ENCODE data around the gene STK25. TPM values are rescaled to one million over a fixed set of nuclear protein-coding genes. Genes with fewer than 3 reads are reported as not detected.

The STK25 gene
- 95.5 TPM for total RNA-seq
- long read RNA-seq, full-length matches to known transcripts, result 147 of 205 reads
- long read RNA-seq, partial matches to known transcripts, result 26 of 205 reads
- long read RNA-seq, other reads (novel, unspliced or antisense), result 32 of 205 reads

DNA sequence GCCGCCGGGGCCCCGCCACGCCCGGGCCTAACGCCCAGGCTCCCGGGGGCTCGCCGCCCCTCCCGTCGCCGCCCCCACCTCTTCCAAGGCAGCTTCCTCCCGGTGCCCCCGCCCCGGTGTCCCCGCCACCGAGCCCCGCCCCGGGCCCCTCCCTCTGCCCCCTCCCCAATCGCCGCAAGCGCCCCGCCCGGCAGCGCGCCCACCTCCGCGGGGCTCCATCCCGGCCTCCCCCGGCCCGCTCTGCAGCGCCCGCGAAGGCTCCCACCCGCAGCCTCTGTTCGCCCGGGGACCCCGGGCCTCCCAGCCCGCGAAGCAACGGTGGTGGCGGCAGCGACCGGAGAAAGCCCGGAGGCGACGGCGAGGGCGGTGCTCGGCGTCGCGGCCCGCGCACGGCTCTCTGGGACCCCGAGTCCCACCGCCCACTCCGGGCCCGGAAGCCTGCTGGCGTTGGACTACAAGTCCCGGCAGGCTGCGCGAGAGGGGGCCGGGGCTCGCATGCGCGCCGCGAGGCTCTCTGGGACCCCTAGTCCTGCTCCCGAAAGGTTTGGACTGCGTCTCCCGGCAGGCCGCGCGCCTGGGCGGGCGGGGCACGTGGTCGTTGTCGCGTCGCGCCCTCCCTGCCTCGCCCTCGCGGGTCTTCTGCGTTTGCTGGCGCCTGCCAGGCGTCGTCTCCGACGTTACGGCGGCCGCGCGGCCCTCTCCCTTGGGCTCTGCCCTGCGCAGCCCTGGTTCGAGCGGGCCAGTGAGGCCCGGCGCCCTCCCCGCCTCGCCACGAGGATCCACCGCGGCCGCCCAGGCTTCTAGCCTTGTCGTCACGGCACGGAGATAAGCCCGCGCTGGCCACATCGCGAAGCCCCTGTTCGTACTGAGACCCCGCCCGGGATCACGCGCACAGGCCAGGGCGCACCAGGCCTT is at the start of gene STK25:
Gene STK25 (minus strand): TSS at position 345 of the 915 bp plus-strand sequence. CDS start 549 bp downstream, outside the sequence.
- peak; percentile 99 for DNase-seq (ENCODE audit: low spot score)

DNA sequence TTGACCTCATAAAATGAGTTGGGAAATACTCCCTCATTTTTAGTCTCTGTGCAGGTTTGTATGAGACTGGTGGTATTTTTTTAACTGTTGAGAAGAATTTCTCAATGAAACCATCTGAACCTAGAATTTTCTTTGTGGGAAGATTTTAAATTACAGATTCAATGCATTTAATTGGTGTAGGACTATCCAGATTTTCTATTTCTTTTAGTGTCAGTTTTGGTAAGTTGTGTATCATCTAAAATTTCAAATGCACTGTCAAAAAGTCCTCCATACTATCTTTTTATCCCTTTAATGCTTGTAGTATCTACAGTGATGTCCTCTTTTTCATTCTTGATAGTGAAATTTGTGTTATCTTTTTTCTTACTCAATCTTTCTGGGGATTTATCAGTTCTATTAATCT is 48.4 kb upstream of the STK25 start:
- no peak for DNase-seq (ENCODE audit: low spot score)

DNA sequence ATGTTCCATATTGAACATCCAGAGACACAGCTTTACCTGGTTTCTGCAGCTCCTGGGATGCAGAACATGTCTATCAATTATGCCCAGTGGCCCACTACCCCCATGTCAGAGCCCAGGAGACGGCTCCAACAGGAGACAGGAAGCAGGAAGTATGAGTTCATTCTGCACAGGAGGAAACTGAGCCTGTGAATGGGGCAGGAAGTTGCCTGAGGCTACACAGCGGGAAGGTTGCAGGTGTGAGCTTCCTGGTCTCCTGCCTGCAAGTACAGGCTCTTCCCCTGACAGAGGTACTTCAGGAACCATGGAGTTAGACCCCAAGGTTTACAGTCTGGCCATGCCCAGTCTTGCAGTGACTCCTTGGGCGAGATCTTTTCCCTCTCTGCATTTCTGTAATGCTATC is 47.3 kb upstream of the STK25 start:
- DNase-seq (ENCODE audit: low spot score), result no peak

DNA sequence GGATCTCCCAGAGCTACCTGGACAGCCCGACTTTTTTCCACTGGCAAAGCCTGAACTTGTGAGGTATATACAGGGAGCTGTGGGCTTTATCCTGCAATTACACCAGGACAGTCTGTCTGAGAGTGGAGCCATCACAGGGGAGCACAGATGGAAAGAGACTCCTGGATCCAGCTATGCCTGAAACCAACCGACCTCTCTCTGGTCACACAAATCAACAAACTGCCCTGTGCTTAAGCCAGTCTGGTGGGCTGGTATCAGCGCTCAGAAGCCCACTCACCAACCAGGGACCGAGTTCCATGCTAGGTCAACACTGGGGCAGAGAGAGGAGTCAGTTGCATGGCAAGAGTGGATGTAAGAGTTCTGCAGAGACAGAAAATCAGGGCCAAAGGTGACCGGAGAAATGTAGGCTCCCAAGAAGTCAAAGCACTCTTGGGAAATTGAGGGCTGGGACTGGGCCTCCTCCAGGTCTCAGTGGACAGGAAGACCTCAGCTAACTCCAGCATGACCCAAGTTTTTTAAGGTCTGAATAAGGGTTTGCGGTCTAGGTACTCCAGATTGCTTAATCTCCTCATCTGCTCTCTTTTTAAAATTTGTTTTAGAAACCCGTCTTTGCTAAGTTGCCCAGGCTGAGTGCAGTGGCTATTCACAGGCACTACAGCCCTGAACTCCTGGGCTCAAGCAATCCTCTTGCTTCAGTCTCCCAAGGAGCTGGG is 46.4 kb upstream of the STK25 start:
- DNase-seq (ENCODE audit: low spot score), result no peak

DNA sequence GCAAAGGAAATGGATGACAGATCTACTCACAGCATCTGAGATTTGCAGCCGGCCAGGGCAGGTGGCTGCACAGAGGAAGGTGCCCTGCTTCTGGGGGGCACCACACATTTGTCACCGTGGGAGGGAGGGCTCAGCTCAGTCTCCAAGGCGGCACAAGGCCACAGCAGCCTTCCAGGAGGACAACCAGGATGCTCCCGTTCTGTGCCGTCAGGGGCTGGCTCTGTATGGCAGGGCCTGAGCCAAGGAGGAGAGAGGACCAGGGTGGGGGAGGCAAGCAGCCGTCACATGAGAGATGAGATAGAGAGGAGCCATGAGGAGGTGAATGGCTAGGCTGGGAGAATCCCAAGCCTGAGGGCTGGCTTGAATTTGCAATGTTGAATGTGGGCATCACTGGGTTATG is 45.6 kb upstream of the STK25 start:
- DNase-seq (ENCODE audit: low spot score), result no peak

DNA sequence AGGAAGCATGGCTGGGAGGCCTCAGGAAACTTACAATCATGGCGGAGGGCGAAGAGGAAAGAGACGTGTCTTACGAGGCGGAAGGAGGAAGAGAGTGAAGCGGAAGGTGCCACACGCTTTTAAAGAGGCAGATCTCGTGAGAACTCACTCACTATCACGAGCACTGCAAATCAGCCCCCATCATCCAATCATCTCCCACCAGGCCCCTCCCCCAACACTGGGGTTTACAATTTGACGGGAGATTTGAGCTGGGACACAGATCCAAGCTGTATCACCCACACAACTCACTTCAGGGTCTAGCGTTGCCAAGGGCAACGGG is 45.1 kb upstream of the STK25 start:
- no peak for DNase-seq (ENCODE audit: low spot score)

DNA sequence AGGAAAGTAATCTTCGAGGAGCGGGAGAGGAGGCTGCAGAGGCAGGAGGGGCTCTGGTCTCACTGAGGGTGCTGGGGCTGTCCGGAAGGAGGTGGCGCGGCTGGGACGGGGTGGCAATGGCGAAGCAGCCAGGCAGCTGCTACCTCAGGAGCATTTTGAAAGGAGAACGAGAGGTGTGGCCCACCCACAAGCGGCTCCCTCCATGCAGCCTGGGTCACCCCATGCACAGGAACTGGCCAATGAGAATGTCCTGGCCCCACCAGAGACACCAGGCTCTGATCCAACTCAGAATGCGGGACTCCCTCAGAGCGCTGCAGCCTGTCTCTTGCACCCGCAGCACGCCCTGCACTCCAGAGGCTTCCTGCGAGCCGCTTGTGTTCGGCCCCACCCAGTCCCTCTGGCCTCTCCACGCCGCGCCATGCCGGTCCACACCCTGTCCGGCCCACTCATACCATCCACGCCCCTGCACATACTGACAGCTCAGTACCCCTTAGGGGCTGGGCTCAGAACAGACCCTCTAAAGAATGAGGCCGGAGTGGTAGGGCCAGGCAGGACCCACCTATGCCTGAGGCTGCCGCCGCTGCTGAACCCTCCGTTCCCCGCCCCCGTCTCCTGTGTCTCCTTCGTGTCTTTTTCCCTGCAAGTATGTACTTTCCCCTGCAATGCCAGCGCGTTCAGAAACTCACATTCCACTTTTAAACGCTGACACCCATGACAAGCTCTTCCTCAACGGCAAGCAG is 43.8 kb upstream of the STK25 start:
- no peak for DNase-seq (ENCODE audit: low spot score)

DNA sequence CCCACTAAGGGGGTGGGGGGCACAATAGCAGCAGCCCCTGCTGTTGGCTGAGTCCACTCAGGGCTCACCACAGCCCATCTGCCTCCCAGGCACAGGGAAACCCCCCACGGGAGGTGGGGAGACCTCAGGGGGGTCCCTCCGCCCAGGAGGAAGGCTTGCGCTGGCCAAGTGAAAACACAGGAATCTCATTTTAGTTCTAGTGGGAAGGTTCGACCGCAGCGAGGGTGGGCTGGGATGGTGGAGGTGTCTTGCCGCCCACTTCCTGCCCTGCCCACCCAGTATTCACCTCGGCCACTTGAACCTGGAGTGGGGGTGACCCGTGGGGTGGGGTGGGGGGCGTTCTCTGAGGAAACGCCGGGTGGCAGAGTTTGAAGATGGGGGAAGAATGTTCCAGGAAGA is 43.2 kb upstream of the STK25 start:
- DNase-seq (ENCODE audit: low spot score), result no peak

DNA sequence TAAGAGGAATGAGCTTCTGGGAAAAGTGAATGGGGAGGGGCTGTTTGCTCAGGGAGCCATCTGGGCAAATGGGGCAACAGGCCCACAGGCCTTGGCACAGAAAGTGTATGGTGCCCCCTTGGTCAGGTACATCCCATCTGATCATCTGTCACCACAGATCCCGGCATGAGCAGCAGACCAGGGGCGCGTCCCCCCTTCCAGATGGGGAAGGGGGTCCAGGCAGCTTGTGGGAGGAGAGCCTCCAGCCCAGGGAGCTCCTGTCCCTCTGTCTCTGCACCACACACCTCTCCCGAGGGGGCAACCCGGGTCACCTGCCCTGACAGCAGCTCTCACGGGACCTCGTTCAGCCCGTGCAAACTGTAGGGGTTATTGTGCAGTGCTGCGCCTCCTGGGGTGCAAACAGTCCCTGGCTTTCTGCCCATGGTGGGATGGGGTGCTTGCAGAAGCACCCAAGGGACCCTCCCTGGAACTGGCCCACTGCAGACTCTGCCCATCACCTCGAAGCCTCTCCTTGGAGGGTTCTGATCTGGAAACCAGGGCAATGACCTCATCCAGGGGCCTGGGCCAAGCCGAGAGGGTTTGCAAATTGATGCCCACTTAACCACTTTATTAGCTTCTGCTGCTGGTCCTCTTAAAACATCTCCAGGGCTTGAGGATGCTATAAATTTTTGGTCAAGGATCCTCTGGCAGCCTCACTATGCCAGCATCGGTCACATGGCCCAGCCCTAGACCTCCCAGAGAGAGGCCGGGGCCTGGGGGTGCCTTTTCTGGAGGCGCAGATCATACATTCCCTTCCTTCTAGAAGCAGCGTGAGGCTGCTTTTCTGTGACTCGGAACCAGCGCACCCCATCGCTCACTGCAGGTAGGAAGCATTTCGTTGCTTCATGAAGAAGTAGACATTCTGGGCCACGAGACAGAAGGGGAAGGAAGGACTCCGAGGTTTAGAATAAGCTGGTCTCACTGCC is 42.5 kb upstream of the STK25 start:
- DNase-seq (ENCODE audit: low spot score), result no peak

DNA sequence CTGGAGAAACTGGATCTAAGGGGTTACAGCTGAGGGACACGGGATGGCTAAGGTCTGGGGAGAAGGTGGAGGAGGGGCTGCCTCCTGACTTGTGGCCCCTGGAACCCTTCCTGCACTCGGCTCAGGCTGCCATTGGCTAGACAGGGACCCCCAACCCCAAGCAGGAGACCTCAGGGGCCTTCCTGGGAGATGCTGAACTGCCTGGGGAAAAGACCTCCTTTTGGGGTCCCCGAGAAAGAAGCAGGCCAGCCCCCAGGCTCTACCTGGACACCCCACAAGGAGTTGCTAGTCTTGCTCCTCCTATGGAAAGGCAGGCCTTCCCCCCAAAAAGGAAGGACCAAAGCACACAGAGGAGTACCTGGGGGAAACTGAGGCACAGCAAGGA is 40.1 kb upstream of the STK25 start:
- DNase-seq (ENCODE audit: low spot score), result no peak

DNA sequence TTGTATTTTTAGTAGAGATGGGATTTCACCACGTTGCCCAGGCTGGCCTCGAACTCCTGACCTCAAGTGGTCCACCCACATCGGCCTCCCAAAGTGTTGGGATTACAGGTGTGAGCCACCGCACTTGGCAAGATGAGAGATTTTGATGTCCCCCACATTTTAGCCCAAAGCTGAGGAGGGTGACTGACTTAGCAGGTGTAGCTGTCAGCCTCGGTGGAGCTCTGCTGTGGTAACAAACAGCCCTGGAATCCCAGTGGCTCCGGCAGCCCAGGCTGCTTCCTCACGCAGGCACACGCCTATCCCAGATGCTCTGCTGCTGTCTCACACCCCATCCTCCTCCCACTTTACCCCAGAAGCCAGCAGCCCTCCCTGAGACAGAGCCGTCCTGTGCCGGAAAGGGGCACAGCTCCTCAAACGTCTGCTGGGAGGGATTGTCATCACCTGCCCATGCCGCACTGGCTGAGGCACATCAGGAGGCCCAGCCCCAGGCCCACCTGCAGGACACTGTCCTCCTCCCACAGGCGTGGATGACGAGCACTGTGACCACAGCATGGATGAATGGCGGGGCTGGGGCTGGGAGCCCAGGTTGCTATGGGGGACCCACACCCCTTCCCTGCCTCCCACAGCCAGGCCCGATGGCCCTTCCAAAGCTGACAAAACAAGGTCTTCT is 39.5 kb upstream of the STK25 start:
- no peak for DNase-seq (ENCODE audit: low spot score)

DNA sequence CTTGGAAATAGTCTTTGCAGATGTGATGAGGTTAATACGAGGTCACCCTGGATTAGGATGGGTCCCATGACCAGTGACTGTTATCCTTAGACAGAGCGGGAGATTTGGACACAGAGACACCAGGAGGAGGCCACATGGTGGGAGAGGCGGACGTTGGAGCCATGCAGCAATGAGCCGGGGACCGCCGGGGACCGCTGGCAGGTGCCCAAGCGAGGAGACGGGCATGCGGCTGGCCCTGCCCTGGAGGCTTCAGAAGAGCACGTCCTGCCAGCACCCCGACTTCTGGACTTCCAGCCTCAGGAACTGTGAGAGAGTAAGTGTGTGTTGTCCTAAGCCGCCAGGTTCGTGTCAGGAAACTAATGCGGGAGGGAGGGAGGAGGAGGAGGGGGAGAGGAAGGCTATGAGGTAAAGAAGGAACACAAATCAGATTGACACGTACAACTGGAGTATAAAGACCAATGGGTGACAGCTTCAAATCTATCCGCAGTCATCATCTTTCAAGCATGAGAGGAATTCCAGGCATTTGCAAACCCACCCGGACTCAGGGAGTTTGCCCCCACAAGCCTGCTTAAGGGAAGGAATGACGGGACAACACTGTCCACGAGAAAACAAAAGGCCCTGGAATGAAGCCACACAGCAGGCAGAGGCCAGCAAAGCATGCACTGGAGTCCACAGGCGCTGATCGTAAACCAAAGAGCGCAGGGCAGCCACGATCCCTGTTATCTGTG is 38.6 kb upstream of the STK25 start:
- no peak for DNase-seq (ENCODE audit: low spot score)

DNA sequence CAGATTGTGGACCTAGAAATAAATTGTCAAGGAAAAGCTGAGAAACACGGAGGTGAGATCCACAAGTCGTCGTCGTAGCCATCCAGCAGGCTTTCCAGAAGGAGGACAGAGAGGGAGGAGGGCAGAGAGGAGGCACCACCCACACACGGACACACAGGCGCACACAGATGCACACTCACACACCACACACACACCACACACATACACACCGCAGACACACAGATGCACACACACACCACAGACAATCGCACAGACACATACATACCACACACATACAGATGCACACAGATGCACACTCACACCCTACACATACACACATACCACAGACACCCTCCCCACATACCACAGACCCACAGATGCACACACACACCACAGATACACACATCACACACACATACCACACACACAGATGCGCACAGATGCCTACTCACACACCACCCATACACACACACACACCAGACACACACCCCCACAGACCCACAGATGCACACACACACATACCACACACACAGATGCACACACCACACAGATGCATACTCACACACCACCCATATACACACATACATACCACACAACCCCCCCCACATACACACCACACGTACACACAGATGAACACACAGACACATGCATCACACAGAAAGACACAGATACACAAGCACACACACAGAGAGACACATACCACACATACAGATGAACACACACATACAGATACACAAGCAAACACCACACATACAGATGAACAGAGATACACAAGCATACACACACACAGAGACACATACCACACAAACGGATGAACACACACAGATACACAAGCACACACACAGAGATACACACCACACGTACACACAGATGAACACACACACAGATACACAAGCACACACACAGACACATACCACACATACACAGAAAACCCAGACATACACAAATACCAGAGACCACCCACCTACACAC is 37.4 kb upstream of the STK25 start:
- no peak for DNase-seq (ENCODE audit: low spot score)

DNA sequence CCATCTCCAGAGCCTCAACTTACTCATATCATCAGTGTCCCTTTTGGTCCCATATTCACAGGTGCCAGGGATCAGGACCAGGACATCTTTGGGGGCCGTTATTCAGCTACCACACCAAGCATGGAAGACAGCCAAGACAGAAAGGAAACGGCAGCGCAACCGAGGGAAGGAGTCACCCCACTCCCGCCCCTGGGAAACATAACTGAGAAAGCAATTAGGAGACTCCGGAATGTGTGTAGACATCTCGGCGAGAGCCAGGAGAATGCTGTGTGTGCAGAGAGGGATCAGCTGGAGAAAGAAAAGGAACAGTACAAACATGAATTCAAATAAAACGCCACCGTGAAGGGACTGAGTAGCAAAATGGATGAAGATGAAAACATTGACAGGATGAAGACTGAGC is 36.7 kb upstream of the STK25 start:
- no peak for DNase-seq (ENCODE audit: low spot score)

DNA sequence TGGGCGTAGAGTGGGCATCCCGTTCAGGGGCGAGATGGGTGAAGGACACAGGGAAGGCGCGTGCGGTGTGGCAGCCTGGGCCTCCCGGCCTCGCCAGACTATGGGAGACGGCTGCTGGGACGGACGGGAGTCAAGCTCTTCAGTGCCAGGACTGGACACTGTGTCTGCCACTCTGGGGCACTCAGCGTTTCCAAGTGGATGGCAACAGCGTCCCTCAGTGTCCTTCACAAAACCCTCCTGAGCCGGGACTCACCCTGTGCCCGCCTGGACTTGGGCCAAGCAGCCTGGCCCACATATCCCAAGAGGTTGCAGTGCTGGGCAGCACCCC is 33.9 kb upstream of the STK25 start:
- no peak for DNase-seq (ENCODE audit: low spot score)

DNA sequence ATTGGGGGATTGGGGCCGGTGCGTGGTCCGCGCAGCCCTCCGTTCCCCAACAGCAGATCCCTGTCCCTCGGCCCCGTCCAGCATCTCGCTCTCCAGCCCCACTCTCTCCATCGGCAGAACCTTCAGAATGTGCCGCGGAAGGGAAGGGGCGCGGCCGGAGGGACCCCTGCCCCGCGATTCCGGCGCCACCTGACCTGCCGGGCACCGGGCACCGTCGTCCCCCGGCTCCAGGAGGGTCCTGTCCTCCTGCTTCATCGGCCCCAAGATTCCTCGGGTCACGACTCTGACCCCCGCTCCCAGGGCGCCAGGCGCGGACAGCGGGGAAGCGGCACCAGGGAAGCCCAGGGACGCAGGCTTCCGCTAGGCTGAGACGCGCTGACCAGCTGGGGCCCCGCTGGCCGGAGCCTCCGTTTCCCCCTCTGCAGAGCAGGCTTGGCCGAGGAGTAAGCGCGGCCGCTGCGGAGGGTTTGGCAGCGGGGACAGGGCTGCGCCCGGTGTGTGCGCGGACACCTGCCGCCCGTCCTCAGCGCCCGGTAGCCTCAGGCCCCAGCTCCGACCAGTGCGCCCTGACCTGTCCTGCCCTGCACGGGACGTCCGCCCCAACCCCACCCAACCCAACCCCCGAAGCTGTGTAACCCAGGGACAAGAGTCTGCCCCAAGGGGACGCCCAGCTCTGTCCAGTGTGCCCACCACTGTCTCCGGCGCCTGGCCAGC is 33.3 kb upstream of the STK25 start:
- DNase-seq (ENCODE audit: low spot score), result no peak

DNA sequence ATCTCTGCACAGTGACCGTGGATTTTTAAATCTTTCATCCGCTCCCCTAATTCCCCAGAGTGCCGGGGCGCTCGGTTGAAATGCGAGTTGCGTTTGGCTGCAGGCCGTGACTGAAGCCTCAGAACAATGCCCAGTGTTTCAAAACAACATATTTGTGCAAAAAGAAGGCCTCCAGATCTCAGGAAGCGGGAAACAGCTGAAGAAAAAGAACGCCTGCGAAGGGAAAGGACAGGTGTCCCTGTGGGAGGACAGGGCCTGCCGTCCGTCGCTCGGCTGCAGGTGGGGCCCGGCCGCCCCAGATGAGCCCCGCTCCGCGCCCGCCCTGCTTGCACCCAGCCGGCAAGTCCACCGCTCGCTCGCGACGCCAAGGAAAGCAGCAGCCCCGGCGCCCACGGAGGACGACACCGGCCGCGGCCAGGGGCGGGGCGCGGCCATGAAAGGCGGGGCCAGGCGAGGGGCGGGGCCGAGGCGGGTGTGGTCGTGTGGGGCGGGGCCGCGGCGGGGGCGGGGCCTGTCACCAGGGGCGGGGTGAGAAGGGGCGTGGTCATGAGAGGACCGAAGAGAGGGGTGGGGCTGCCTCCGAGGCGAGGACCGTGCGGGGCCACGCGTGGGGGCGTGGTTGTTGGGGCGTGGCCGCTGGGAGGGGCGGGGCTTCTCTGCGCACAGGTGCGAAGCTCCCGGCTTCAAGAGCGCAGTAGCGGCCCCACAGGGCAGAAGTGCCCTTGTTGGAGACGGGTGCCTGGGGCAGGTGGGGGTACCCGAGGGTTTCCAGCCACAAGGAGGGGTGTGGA is 32.6 kb upstream of the STK25 start:
- no peak for DNase-seq (ENCODE audit: low spot score)

All from mesenteric fat pad (tissue), 1 donor.